Amniotic stem cell (primary cell): ENCODE results near the gene RPS10.
"Not testable (repeated sequence)": the region's sequence is repeated elsewhere in the genome, so short reads cannot be mapped to it uniquely, and the experiment has no call there.

Experiments
- DNase-seq: peaks from one replicate; lab custom pipeline; 2025; lab: John Stamatoyannopoulos, UW

The RPS10 gene

GRCh38 chr6:34392497-34393190, 33.2 kb downstream of the RPS10 start, which contains the start of gene NUDT3:
TSS of gene NUDT3 (minus strand) at chr6:34392669. CDS start at chr6:34392362, 307 bp downstream.
- peak; percentile 84 for DNase-seq

GRCh38 chr6:34391786-34392496, 33.9 kb downstream of the RPS10 start:
- no peak for DNase-seq

- DNase-seq = no peak
These were observed 34.4 kb downstream of the RPS10 start for GRCh38 chr6:34391473-34391785.

- DNase-seq = peak; percentile 61
These were observed 35.1 kb downstream of the RPS10 start for GRCh38 chr6:34390531-34391472.

GRCh38 chr6:34389034-34389433, 36.8 kb downstream of the RPS10 start:
- no peak for DNase-seq

- DNase-seq = no peak
These were observed 37.4 kb downstream of the RPS10 start for GRCh38 chr6:34388421-34388820.

- DNase-seq = no peak
These were observed 39.3 kb downstream of the RPS10 start for GRCh38 chr6:34386316-34387137.

- DNase-seq = no peak
These were observed 40.1 kb downstream of the RPS10 start for GRCh38 chr6:34385793-34386195.

GRCh38 chr6:34384321-34385153, 41.3 kb downstream of the RPS10 start:
- DNase-seq = no peak

GRCh38 chr6:34383656-34384320, 42.1 kb downstream of the RPS10 start:
- no peak for DNase-seq

- DNase-seq = no peak
These were observed 42.7 kb downstream of the RPS10 start for GRCh38 chr6:34383161-34383631.

- no peak for DNase-seq
These were observed 44.8 kb downstream of the RPS10 start for GRCh38 chr6:34381081-34381480.

GRCh38 chr6:34378470-34378869, 47.4 kb downstream of the RPS10 start:
- DNase-seq = no peak

- DNase-seq = no peak
These were observed 47.9 kb downstream of the RPS10 start for GRCh38 chr6:34377984-34378383.

GRCh38 chr6:34377571-34377970, 48.3 kb downstream of the RPS10 start:
- not testable (repeated sequence) for DNase-seq

GRCh38 chr6:34375833-34376232, 50.0 kb downstream of the RPS10 start:
- no peak for DNase-seq

GRCh38 chr6:34374508-34374907, 51.4 kb downstream of the RPS10 start:
- no peak for DNase-seq

GRCh38 chr6:34374069-34374468, 51.8 kb downstream of the RPS10 start:
- no peak for DNase-seq

- no peak for DNase-seq
These were observed 52.4 kb downstream of the RPS10 start for GRCh38 chr6:34373511-34373910.

GRCh38 chr6:34371865-34372264, 54.0 kb downstream of the RPS10 start:
- not testable (repeated sequence) for DNase-seq
